ENCODE measurements around the gene WFDC10B.
"Not testable (repeated sequence)": the region's sequence is repeated elsewhere in the genome, so short reads cannot be mapped to it uniquely, and the experiment has no call there.

Gene WFDC10B

GRCh38 chr20:45646875-45647274, 57.9 kb downstream of the WFDC10B start:
- no peak for DNase-seq

DNA sequence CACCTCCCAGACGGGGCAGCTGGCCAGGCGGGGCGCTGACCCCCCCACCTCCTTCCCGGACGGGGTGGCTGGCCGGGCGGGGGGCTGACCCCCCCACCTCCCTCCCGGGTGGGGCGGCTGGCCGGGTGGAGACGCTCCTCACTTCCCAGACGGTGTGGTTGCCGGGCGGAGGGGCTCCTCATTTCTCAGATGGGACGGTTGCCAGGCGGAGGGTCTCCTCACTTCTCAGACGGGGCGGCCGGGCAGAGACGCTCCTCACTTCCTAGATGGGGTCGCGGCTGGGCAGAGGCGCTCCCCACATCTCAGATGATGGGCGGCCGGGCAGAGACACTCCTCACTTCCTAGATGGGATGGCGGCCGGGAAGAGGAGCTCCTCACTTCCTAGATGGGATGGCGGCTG, 59.0 kb downstream of the WFDC10B start:
- not testable (repeated sequence) for DNase-seq

- DNase-seq, result not testable (repeated sequence)
Observed at GRCh38 chr20:45641076-45641475, 63.7 kb downstream of the WFDC10B start.

GRCh38 chr20:45639687-45640086, 65.1 kb downstream of the WFDC10B start:
- DNase-seq, result no peak

- no peak for DNase-seq
Observed at GRCh38 chr20:45636513-45636912, 68.3 kb downstream of the WFDC10B start.
